CD4-positive, alpha-beta T cell treated with Interferon alpha-2 for 1 hour (primary cell): ENCODE results near the gene TMC1.
A peak's percentile ranks its signal among the peaks of the same experiment; 100 is the strongest.
"Not testable (repeated sequence)": the region's sequence is repeated elsewhere in the genome, so short reads cannot be mapped to it uniquely, and the experiment has no call there.

Experiments
- DNase-seq, 2 donors: peaks; one replicate each; pipeline ENCODE4 v3.0.0-alpha.2; 2020 to 2022

TMC1 gene

DNA sequence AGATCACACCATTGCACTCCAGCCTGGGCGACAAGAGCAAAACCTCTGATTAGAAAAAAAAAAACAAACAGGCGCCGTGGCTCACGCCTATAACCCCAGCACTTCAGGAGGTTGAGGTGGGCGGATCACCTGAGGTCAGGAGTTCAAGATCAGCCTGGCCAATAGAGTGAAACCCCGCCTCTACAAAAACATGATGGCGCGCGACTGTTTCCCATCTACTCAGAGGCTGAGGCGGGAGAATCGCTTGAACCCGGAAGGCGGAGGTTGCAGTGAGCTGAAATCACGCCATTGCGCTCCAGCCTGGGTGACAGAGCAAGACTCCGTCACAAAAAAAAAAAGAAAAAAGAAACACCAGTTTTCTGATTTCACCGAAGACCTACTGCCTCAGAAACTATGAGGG lies at the start of gene TMC1:
TSS of gene TMC1 (plus strand) at position 193 of the 400 bp plus-strand sequence. CDS start 127,041 bp downstream, outside the sequence.
- DNase-seq, result not testable (repeated sequence)

DNA sequence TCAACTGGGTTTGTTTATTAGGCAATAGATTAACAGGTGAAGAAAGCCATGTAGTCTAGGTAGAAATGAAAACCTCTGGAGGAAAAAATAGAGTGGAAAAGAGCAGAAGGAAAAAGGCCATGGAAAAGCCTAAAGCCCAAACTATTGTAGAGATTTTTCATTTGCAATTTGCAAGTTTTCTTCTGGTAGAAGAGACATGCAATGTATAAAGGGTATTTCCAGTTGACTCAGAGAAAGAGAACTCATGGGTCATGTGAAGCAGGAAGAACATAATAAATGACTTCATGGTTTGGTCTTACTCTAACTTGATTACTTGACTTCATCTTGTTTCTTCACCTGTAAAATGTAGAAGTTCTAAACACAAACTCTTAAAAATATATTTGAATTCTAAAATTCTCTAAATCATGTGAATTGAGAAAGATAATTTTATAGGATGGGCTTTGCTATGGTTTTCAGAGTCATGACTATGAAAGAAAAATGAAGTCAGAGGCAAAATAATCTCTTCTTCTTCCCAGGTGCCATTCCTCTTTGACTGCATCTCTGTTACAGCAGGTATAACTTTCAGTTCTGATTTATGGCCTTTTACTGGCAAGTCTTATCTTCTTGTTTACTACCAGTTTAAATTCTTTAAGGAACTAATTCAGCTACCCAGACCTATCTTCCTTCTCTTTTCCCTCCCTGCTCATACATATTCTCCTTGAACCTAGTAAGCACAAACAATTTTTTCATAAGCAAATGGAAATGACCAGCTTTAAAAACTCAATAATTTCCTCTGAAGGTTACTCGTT lies 47.7 kb upstream of the TMC1 start:
- no peak for DNase-seq

DNA sequence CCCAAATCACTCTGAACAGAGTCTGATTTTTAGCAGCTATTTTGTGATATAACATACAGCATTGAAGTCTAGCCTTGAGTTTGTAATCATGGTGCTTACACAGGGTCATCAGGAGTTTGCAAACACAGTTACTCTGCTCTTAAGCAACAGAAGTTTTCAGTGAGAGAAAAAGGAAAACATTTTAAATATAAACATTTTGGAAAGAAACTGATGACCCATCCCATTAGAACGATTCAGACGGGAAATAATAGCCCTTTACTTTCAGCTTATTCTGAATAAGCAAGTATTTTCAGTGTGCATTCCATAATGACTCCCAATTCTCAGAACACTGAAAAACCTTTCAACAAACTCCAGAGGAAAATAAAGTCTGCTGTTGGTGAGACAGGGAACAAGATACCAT lies 46.7 kb upstream of the TMC1 start:
- DNase-seq, result no peak

DNA sequence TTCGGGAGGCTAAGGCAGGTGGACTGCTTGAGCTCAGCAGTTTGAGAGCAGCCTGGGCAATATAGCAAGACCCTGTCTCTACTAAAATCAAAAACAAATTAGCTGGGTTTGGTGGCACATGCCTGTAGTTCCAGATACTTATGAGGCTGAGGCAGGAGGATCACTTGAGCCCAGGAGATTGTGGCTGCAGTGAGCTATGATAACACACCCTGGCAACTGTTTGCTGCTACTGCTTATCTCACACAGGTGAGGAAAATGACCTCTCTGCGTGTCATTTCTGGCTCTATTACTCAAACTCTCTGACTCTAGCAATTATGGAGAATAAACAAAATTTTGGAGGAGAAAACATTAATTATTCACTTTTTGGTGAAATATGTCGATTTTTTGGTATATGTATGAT lies 45.3 kb upstream of the TMC1 start:
- DNase-seq, result no peak

DNA sequence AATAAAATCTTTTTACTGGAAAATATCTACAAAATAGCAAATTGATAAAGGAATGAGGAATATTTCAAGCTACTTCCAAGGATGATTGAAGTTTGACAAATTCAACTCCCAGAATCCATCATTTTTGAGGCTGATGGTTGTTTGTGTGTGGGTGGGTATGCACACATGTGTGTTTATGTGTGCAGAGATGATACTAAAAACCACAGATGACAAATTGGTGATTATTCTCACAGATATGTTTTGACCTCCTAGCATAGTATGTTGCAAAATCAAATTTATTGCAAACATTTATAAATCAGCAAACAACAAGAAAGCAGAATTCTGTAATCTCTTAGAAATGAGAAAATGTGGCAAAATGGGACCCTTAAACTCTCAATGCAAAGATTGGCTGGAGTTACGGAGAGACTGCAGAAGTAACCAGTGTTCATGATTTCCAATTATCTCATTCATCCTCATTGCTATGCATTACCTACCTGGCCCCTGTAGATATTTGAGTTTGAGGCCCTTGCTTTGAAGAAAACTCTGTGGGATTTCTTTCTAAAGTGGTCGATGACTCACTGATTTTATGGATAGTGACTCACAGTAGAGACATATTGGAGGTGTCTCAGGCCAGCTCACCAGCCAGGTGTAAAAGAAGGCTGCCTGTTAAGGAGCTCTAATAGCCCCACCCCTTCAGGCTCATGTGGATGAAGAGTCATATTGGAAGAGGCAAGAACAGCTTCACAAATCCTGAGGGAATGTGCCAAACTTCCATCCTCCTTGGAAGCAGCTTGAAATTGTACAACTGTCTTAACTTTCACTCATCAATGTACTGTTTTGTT lies 44.6 kb upstream of the TMC1 start:
- no peak for DNase-seq

DNA sequence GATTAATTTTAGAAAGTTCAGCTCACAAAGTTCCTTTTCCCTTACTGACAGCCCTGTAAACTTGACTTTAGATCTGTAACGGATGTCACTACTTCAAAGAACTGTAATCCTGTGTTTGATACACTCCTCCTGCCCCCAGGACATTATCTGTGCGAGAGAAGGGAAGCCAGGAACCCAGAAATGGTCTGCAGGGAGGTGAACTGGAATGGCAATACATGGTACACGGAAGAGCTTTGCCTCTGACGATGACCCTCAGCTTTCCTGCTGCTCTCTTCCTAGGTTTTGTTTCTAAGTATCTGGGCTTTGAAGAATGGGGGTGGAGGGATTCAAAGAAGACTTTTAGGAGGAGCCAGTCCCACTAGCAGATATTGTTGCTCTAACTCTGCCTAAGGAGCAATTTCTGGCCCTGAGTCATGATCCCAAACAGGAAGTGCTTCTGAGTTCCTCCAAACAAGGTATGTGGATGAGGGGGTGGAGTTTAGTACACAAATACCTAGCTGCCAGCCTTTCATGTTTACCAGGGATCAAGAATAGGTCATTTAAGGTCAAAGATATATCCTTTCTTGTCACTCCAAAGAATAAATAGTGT lies 43.4 kb upstream of the TMC1 start:
- DNase-seq, result no peak

DNA sequence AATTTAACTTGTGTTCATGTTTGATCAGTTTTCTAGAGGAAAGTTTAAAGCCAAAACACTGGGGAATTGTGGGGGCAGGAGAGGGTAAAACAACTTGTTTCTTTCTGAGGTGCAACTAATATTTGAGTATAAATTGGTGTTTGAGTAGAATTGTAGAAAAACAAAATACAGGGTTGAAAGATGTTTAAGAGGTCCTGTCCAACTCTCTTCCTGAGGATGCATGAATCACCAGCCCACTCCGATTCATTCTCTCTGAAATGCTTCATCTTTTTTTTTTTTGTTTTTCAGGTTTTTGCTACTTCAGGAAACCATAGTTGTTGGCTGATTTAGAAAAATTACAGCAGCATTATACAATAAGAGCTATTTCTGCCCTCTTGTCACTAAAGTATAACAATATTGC lies 42.4 kb upstream of the TMC1 start:
- DNase-seq, result no peak

DNA sequence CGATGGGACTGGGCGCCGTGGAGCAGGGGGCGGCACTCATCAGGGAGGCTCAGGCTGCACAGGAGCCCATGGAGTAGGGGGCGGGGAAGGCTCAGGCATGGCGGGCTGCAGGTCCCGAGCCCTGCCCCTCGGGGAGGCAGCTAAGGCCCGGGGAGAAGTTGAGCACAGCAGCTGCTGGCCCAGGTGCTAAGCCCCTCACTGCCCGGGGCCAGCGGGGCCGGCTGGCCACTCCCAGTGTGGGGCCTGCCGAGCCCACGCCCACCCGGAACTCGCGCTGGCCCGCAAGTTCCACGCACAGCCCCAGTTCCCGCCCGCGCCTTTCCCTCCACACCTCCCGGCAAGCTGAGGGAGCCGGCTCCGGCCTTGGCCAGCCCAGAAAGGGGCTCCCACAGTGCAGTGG lies 41.1 kb upstream of the TMC1 start:
- DNase-seq, result not testable (repeated sequence)

DNA sequence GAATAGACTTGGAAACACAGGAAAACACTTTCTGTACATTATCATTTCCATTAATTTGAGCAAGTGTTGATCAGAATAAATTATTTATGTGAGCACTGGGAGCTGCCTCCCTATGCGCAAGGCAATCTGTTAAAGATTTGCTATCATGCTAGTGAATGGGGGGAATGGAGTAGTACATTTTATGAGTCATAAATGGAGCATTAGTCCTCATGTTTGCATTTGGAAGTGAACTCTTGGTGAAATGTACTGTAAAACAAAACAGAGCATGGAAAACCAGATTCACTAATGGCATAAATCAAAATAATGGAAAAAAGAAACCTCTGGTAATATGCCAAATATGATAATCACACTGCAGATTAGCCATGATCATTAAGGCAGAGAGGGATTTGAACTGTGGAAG lies 40.5 kb upstream of the TMC1 start:
- no peak for DNase-seq

DNA sequence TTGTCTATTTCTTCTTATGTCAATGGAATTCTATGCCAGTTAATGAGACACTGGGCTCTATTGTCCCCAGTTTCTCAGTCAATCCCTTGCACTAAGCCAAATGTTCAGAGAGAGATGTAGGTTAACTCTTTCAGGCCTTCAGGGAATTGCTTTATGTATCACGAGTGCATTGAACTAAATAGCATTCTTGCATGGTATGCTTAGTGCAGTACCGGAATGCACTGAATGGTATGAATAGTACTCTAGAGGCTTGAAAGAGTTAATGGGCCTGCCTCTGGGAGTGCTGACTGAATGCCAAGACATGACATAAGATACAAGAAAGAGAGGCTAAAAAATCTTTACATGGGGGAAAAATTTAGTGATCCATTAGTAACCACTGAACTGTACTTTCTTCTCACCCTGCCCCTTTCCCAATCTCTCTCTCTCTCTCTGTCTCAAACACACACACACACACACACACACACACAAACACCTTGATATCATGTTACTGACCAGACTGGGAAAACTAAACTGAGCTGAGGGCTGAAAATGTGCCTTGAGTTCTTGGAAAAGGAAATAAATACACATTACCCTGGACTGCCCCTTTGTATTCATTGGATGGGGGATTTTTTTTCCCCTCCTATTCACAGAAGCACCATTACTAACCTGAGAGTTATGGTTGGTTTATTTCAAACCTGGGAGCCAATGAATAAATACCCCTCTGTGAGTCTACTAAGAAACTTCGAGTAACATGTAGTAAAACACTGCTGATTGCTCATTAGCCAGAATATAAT lies 35.4 kb upstream of the TMC1 start:
- DNase-seq, result no peak

DNA sequence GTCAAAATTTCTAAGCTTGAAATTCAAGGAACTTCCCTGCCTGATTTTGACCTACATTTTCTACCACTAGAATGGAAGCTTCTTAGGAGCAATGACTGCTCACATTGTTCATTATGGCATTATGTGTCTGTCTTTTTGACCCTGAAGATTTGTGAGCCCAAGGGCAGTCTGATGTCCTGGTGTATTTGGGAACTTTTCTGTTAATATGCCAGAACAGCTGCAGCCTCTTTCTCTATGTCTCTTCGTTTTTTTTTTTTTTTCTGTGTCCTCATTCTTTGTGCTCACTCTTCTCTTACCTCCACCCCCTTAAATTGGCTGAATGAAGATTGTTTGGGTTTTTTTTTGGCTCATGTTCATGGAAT lies 34.8 kb upstream of the TMC1 start:
- no peak for DNase-seq

DNA sequence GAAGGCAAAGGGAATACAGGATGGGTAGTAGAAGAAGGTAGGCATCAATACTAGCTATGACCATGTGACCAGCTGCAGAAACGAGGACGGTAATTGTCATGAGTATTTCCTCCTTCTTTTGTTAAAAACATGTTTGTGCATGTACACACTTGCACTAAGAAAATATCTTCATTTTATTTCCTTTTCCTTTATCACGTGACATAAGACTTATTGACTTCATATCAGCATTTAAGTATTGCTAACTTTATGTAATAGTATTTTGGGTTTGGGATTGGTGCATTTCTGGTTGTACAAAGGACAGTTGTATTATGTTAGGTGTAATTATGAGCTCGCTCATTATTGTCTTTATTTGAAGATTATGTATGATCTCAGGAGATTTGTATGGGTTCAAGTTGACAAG lies 33.7 kb upstream of the TMC1 start:
- not testable (repeated sequence) for DNase-seq

DNA sequence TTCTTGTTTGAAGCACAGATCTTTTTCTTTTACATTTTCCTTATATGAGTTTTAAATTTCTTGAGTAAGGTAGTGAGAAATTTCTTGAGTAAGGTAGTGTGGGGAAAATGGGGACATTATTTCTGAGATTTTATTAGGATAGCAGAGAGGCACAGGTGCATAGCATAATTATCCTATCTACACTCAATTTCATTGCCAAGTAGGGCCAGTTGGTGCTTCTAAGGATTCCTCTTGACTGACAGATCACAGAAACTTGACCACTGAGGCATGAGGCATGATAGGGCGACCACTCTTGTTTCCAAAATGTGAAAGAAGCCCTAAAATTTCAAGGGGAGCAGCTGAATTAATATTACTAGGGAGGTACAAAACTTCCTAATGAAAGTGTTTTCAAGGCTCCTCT lies 31.4 kb upstream of the TMC1 start:
- DNase-seq, result no peak

DNA sequence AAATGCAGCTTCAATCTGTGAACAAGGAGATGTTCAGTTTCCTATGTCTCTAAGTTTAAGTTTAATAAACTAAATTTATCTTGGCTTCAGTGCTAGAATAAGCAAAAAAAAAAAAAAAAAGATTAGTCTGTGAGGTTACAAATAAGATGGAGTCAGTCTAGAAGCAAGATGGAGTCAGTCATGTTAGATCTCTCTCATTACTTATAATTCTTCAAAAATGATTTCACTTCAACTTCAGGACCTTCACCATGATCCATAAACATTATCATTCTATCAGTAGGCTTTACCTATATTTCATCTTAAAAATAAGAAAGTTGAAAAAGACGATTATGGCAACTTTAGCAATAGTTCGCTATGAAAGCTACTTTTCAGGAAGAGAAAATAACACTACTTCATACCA lies 30.2 kb upstream of the TMC1 start:
- DNase-seq, result no peak

DNA sequence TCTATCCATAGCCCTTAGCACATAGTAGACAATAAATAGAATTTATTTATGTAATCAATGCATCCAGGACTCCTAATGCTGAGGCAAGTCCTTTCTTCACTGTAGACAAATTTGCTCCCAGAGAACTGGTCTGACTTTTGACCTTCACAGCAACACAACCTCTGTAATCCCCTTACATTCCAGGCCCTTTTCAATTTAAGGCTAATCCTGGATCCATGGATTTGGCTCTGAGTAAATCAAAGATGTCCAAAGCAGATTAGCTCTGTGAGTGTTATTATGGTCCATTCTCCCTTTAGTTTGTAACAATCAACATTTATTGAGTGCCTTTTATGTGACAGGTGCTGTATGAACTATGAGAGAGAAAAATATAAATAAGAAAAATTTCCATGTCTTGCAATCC lies 27.4 kb upstream of the TMC1 start:
- DNase-seq, result no peak

DNA sequence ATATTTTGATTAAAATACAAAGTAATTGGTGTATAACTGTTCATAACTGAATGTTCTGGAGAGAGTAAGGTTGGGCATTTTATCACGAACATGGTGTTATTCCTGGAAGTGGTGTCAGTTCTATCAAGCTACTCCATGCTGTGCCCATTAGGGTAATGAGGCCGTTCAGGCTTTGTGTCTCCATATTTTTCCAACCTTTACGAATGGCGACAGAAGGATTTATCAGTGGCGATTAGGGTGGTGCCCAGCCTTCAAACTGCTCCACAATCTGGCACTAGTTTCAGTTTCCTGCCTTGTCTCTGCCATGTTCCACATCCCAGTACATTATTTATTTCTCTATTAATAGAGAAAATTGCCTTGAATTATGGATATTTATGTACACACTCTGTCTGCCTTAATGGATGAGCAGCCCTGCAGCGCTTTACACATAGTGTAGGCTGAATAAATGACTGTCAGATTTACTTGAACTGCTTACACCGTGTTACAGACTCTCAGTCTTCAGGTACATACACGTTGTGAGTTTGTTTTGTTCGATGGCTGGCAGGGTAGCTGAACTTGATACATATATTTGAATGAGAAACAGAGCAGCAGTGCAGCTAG lies 23.9 kb upstream of the TMC1 start:
- no peak for DNase-seq

DNA sequence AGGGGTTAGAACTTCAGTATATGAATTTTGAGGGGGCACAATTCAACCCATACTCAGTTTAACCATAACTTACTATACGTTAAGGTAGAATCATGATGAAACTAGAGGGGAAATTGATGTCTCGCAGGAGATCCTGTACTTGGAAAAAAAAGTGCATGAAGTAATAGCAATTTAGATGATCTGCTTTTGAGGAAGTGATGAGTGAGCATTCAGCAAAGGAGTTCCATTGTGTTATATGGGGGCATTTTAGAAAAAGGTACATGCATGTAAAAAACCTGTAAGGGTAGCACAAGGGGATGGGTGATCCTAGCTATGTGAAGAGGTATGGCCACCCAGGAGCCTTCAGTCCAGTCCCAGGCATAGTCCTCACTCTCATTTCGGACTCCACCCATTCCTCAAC lies 14.8 kb upstream of the TMC1 start:
- no peak for DNase-seq

DNA sequence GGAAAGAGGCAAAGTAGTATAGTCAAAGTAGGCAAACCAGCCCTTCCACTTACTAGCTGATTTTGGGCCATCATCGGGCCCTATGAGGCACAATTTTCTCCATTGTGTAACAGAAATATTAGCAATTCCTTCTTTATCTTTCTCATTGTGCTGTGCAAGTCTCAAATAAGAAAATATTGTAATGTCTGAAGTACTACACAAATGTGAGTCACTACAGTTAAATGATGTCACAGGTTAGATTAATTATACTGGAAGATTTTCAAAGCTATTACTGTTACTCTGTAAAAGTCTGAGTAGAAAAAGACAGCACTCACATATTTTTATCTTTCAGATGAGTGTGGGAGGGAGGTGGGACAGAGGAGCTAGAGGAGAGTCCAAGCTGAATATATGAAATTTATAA lies 12.4 kb upstream of the TMC1 start:
- no peak for DNase-seq

DNA sequence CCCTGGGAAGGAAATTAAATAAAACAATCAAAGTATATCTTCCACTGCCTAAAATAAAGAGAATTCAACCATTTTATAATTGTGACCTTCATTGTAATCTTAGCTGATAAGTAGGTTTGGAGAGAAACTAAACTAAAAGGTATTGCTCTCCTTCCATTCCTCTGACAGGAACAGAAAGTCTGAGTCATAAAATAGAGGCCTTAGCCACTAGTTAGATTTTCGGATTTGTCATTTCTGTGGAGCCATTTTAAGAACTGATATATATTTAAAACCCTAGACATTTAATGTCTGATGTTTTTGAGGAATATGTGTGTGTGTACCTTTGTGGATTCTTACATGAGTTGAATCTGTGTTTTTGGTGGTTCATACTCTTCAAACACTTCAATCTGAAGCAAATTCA lies 11.8 kb upstream of the TMC1 start:
- DNase-seq, result no peak

DNA sequence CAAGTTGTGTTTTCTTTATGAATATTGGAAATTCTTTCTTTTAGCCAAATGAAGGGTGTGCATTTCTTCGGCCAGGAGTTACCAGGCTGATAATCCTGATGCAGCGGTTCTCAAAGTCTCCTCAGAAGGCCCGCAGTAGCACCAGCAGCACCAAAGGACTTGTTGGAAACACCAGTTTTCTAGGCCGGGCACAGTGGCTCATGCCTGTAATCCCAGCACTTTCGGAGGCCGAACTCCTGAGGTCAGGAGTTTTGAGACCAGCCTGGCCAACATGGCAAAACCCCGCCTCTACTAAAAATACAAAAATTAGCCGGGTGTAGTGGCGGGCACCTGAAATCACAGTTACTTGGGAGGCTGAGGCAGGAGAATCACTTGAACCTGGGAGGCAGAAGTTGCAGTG lies 397 bp upstream of the TMC1 start:
- not testable (repeated sequence) for DNase-seq

DNA sequence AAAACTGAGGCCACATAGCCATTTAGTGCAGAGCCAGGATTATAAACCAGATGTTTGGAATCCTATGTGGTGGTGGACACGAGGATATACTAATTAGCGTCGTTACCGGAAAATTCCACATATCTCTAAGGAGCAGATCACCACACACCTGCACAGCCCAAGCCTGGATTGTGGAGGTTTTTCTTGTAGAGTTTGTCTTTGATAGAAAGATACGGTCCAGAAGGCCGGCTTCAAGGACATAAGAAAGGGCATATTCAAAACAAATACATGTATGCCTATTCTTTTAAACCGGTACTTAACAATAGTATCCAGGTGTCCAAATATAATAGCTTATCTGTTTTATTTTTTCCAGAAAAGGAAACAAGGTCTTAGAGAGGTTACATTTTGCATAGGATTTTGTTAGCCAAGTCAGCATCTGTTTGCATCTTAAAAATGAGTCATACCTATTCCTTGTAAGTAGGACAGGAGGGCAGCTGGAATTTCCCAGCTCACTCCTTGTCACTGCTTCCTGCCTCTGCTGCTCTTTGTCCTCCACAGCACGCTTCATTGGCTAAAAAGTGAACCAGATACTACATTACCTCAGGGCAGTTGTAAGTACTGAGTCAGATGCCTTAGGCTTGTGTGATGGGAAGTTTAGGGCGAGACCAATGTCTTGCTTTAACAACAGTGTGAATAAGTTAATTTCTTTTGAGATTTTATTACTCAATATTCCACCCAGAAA lies 3.6 kb downstream of the TMC1 start:
- DNase-seq, result peak; percentile 26 to 58
